Breast epithelium (tissue), 3 donors: ENCODE data around the gene TNFRSF8.

ENCODE experiments used
- POLR2A ChIP-seq: fragments of 450-650 bp; IDR thresholded peaks from one replicate; pipeline ENCODE4 v1.6.1; 2016; ENCODE audit warnings: antibody characterized with exemption, mild to moderate bottlenecking, moderate library complexity
- TF ChIP-seq, protein P1 (sequence below), 3 donors: fragments of 450-650 bp; IDR thresholded peaks; one replicate each; pipeline ENCODE4 v1.5.1; 2016 to 2017; ENCODE audit warnings: antibody characterized with exemption in 3 of 3, mild to moderate bottlenecking in 3 of 3, moderate library complexity in 3 of 3

DNA sequence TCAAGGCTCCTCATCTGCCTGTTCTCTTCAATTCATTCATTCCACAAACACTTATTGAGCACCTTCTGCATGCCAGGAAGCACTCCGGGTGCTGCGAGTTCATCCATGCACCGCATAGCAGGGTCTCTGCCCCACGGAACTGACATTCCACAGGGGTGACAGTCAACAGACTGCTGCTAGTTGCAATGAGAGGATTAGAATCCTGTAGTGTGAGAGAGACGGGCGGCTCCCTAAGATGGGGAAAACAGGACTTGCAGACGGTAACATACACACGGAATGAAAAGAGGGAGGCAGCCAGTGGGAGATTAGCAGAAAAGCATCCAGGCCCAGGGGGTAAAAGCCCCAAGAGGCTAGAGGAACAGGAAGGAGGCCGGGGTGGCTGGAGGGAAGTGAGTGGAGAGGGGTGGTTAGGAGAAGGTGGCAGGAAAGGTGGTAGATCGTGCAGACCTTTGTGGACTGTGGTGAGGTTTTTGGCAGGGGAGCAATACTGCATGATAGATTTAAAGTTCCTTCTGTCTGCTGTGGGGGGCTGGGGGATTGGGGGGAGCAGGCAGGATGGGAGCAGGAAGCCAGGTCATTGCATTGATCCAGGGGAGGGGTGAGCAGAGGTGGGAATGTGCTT is 6.6 kb downstream of the TNFRSF8 start:
- TF ChIP-seq, protein P1, sequence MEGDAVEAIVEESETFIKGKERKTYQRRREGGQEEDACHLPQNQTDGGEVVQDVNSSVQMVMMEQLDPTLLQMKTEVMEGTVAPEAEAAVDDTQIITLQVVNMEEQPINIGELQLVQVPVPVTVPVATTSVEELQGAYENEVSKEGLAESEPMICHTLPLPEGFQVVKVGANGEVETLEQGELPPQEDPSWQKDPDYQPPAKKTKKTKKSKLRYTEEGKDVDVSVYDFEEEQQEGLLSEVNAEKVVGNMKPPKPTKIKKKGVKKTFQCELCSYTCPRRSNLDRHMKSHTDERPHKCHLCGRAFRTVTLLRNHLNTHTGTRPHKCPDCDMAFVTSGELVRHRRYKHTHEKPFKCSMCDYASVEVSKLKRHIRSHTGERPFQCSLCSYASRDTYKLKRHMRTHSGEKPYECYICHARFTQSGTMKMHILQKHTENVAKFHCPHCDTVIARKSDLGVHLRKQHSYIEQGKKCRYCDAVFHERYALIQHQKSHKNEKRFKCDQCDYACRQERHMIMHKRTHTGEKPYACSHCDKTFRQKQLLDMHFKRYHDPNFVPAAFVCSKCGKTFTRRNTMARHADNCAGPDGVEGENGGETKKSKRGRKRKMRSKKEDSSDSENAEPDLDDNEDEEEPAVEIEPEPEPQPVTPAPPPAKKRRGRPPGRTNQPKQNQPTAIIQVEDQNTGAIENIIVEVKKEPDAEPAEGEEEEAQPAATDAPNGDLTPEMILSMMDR (IDR thresholded peaks at IDR 0.05): no peak
- TF ChIP-seq POLR2A: no peak
